Erythroblast (primary cell): ENCODE data around the gene GALNT6.

Experiments
- GATA1 ChIP-seq: IDR thresholded peaks from 2 replicates; pipeline ENCODE4 v1.6.1; 2011; ENCODE audit warnings: low read depth, mild to moderate bottlenecking, control low read depth, low read length, moderate library complexity
- POLR2A ChIP-seq: IDR thresholded peaks from 2 replicates; pipeline ENCODE4 v1.6.1; 2011; ENCODE audit warnings: mild to moderate bottlenecking, low read length

- no peak for TF ChIP-seq POLR2A
- no peak for TF ChIP-seq GATA1
These were observed 39.1 kb upstream of the GALNT6 start for GRCh38 chr12:51430196-51430895.
